Type B pancreatic cell (in vitro differentiated cells): ENCODE data around the gene ELFN1. TPM values are rescaled to one million over a fixed set of nuclear protein-coding genes. Genes with fewer than 3 reads are reported as not detected.

Source experiments
- DNase-seq: peaks from one replicate; pipeline ENCODE4 v3.0.0; 2021; ENCODE audit warnings: mixed read lengths; ENCODE audit not compliant: unreplicated experiment; ENCODE audit errors: extremely low spot score
- H3K27ac Mint-ChIP-seq: 2 replicates; pipeline ENCODE4 v1.8.0; 2021; ENCODE audit warnings: mild to moderate bottlenecking, mixed read lengths
- H3K27me3 Mint-ChIP-seq: 2 replicates; pipeline ENCODE4 v1.8.0; 2021; ENCODE audit warnings: mixed read lengths
- H3K36me3 Mint-ChIP-seq: 2 replicates; pipeline ENCODE4 v1.8.0; 2021; ENCODE audit warnings: mixed read lengths
- H3K4me1 Mint-ChIP-seq: one replicate; pipeline ENCODE4 v1.8.0; 2021; ENCODE audit warnings: mixed read lengths; ENCODE audit not compliant: unreplicated experiment
- H3K4me3 Mint-ChIP-seq: 2 replicates; pipeline ENCODE4 v1.8.0; 2021; ENCODE audit warnings: mild to moderate bottlenecking, mixed read lengths
- H3K9me3 Mint-ChIP-seq: 2 replicates; pipeline ENCODE4 v1.8.0; 2021; ENCODE audit warnings: mixed read lengths
- CTCF ChIP-seq: fragments of 200-600 bp; sonication (generic); conservative IDR thresholded peaks from 2 replicates; pipeline ENCODE4 v1.5.0; 2021; ENCODE audit warnings: antibody characterized with exemption, mild to moderate bottlenecking
- total RNA-seq: library from RNA; stranded (reverse); gene quantifications from 2 replicates; pipeline ENCODE4 v1.2.1, GENCODE V29; 2021; ENCODE audit warnings: low replicate concordance

Gene ELFN1
- total RNA-seq, 1 donor from 2014 or later, result 5.8 TPM

- Mint-ChIP-seq H3K9me3 (no peaks in the 10 kb centered on the region), H3K27me3 (peaks cover 11% of the 10 kb centered on the region), H3K4me3 (no peak overlapping the region), H3K27ac (no peak overlapping the region), H3K36me3 (no peaks in the 10 kb centered on the region), H3K4me1 (no peaks in the 10 kb centered on the region)
- no peak for TF ChIP-seq CTCF
- DNase-seq, result no peak
Observed at GRCh38 chr7:1749351-1749863, 79.3 kb downstream of the ELFN1 start.

- TF ChIP-seq CTCF, result no peak
- no peak overlapping the region for H3K4me3 Mint-ChIP-seq
- DNase-seq, result no peak
- H3K27ac Mint-ChIP-seq, result no peak overlapping the region
- H3K27me3 Mint-ChIP-seq, result peaks cover 17% of the 10 kb centered on the region
- H3K36me3 Mint-ChIP-seq, result no peaks in the 10 kb centered on the region
- no peaks in the 10 kb centered on the region for H3K9me3 Mint-ChIP-seq
- no peaks in the 10 kb centered on the region for H3K4me1 Mint-ChIP-seq
Observed at GRCh38 chr7:1749864-1750466, 79.9 kb downstream of the ELFN1 start.

DNA sequence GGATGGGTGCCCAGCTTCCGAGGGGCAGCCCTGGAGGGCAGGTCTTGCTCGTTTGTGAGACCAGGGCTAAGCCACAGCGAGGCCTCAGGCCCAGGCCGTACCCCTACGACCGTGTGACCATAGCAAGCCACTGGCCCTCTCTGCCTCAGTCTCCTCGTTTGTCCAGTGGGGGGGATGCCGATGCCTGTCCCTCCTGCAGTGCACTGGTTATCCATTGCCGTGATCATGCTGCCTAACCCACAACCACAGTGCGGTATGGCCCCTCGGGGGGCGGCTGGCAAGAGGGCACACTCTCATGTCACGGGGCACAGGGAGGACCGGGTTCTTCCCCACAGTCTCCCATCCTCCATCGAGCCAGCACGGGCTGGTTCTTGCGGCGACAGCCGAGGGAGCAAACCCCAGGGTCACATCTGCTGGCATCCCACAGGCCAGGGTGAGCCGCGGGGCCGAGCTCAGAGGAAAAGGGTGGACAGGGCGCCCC lies 80.5 kb downstream of the ELFN1 start:
- no peaks in the 10 kb centered on the region for H3K9me3 Mint-ChIP-seq
- no peak for DNase-seq
- no peak overlapping the region for H3K4me3 Mint-ChIP-seq
- TF ChIP-seq CTCF, result no peak
- peaks cover 23% of the 10 kb centered on the region for H3K27me3 Mint-ChIP-seq
- H3K36me3 Mint-ChIP-seq, result no peaks in the 10 kb centered on the region
- no peak overlapping the region for H3K27ac Mint-ChIP-seq
- H3K4me1 Mint-ChIP-seq, result no peaks in the 10 kb centered on the region

- Mint-ChIP-seq H3K9me3 (no peaks in the 10 kb centered on the region), H3K4me3 (no peak overlapping the region), H3K36me3 (no peaks in the 10 kb centered on the region), H3K27me3 (peaks cover 33% of the 10 kb centered on the region), H3K4me1 (no peaks in the 10 kb centered on the region), H3K27ac (no peak overlapping the region)
- no peak for TF ChIP-seq CTCF
- no peak for DNase-seq
Observed at GRCh38 chr7:1752111-1752510, 82.0 kb downstream of the ELFN1 start.

DNA sequence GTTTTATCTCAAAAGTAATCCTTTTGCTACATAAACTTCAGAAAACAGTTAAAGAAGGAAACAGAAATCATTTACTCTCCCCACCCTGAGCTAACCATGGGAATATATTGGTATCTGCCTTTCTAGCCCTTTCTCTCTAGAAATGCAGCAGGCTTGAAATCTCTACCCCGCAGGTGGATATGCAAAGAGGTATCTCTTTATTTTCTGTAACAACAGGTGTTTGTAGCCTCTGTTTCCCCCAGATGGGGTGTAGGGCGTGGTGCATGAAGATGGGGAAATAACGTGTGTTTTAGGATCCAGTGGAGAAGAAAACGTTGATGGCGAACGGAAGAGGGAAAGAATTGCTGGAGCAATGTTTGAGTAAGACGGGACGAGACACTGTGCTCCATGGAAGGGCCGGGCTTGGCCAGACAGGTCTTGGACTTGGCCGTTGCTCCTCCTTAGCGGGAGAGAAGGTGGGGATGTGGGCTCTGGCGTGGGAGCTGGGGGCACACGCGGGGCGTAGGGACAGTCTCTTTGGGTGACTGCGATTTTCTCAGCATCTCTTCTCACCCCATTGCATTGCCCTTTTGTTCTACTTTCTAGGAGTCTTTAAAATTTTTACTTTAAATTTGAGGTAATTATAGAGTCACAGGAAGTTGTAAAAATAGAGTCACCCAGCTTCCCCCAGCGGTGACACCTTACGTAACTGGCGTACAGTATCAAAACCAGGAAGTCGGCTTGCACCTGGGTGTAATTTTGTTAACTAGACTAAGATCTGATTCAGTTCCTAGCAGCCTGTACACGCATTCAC lies 82.9 kb downstream of the ELFN1 start:
- no peak for DNase-seq
- H3K27ac Mint-ChIP-seq, result no peak overlapping the region
- H3K9me3 Mint-ChIP-seq, result no peaks in the 10 kb centered on the region
- H3K27me3 Mint-ChIP-seq, result peaks cover 39% of the 10 kb centered on the region
- H3K4me3 Mint-ChIP-seq, result no peak overlapping the region
- no peak for TF ChIP-seq CTCF
- H3K36me3 Mint-ChIP-seq, result no peaks in the 10 kb centered on the region
- no peaks in the 10 kb centered on the region for H3K4me1 Mint-ChIP-seq
